Stimulated activated CD4-positive, alpha-beta T cell treated with anti-CD3 and anti-CD28 coated beads, Interleukin-15, amount 100 ng/mL, for 48 hours (primary cell): ENCODE measurements around the gene NUBP1.

Experiments used
- DNase-seq, 2 donors: peaks; one replicate each; pipeline ENCODE4 v3.0.0-alpha.2; 2020; ENCODE audit warnings: low read depth in 2 of 2

NUBP1 gene

GRCh38 chr16:10806698-10807097, 63.1 kb downstream of the NUBP1 start:
- DNase-seq, result no peak

GRCh38 chr16:10808218-10808617, 64.6 kb downstream of the NUBP1 start:
- DNase-seq, result no peak

- no peak for DNase-seq
These were observed 65.2 kb downstream of the NUBP1 start for GRCh38 chr16:10808850-10809249.

GRCh38 chr16:10809706-10810105, 66.1 kb downstream of the NUBP1 start:
- no peak for DNase-seq

- DNase-seq, result no peak
These were observed 68.9 kb downstream of the NUBP1 start for GRCh38 chr16:10812312-10813098.

- no peak for DNase-seq
These were observed 69.4 kb downstream of the NUBP1 start for GRCh38 chr16:10813099-10813455.

- no peak for DNase-seq
These were observed 73.9 kb downstream of the NUBP1 start for GRCh38 chr16:10817514-10817913.

- DNase-seq, result no peak
These were observed 74.6 kb downstream of the NUBP1 start, which contains the start of gene TVP23A for GRCh38 chr16:10817963-10818941. Gene TVP23A, minus strand, starts transcription at chr16:10818794. Its CDS starts 301 bp downstream, at chr16:10818493.
